WTC11 (cell line): Measurements from ENCODE around the gene AMMECR1. TPM values are rescaled to one million over a fixed set of nuclear protein-coding genes. Genes with fewer than 3 reads are reported as not detected.

Experiments used
- ATAC-seq: fragments of 200-7000 bp; cut with Tn5 transposase; 2 replicates; pipeline ENCODE4 v1.10.0; 2021; ENCODE audit warnings: mild to moderate bottlenecking, moderate library complexity
- CTCF ChIA-PET: fragments of 300-600 bp; sonication (Branson Sonifier 250); formaldehyde crosslinking; loops from one replicate; lab custom pipeline; 2021; ENCODE audit warnings: antibody characterized with exemption; lab: Charles Lee
- POLR2A ChIA-PET: fragments of 350-600 bp; sonication (Branson Sonifier 250); formaldehyde crosslinking; loops from one replicate; lab custom pipeline; 2021; ENCODE audit warnings: antibody characterized with exemption; lab: Charles Lee
- DNase-seq: peaks from one replicate; pipeline ENCODE4 v3.0.0; 2021; ENCODE audit warnings: low spot score
- H3K27ac Mint-ChIP-seq: 2 replicates; pipeline ENCODE4 v1.8.0; 2021; ENCODE audit warnings: mixed read lengths
- H3K27me3 Mint-ChIP-seq: 2 replicates; pipeline ENCODE4 v1.8.0; 2021; ENCODE audit warnings: low read depth, mild to moderate bottlenecking, moderate library complexity, mixed read lengths
- H3K36me3 Mint-ChIP-seq: 2 replicates; pipeline ENCODE4 v1.8.0; 2021; ENCODE audit warnings: mixed read lengths
- H3K4me1 Mint-ChIP-seq: 2 replicates; pipeline ENCODE4 v1.8.0; 2022; ENCODE audit warnings: mixed read lengths
- H3K4me3 Mint-ChIP-seq: 2 replicates; pipeline ENCODE4 v1.8.0; 2021; ENCODE audit warnings: mild to moderate bottlenecking, moderate library complexity, mixed read lengths
- H3K9me3 Mint-ChIP-seq: 2 replicates; pipeline ENCODE4 v1.8.0; 2021; ENCODE audit warnings: mixed read lengths
- CREB1 ChIP-seq: sonication (generic); formaldehyde crosslinking; IDR thresholded peaks from 2 replicates; pipeline ENCODE4 v1.8.0; 2023; ENCODE audit warnings: mild to moderate bottlenecking, missing genetic modification reagents
- ELF4 ChIP-seq: sonication (generic); formaldehyde crosslinking; IDR thresholded peaks from 2 replicates; pipeline ENCODE4 v1.8.1; 2022; ENCODE audit warnings: low read depth, mild to moderate bottlenecking, moderate library complexity, missing genetic modification reagents
- GRHL2 ChIP-seq: fragments of 250-450 bp; sonication (Bioruptor Pico); IDR thresholded peaks from 2 replicates; pipeline ENCODE4 v1.8.0; 2022; ENCODE audit warnings: mild to moderate bottlenecking, moderate library complexity; ENCODE audit not compliant: insufficient replicate concordance, severe bottlenecking
- HMGA2 ChIP-seq: fragments of 250-450 bp; sonication (Bioruptor Pico); IDR thresholded peaks from 2 replicates; pipeline ENCODE4 v1.4.0; 2021; ENCODE audit warnings: mild to moderate bottlenecking, moderate library complexity
- JAZF1 ChIP-seq: fragments of 250-450 bp; sonication (Bioruptor Pico); IDR thresholded peaks from 2 replicates; pipeline ENCODE4 v1.9.0; 2021; ENCODE audit warnings: moderate library complexity, mild to moderate bottlenecking, inconsistent platforms
- MYBL2 ChIP-seq: sonication (generic); formaldehyde crosslinking; IDR thresholded peaks from 2 replicates; pipeline ENCODE4 v1.8.1; 2023; ENCODE audit warnings: mild to moderate bottlenecking, moderate library complexity, missing genetic modification reagents
- NFYB ChIP-seq: sonication (generic); formaldehyde crosslinking; conservative IDR thresholded peaks from 2 replicates; pipeline ENCODE4 v1.8.0; 2022; ENCODE audit warnings: low read depth, missing genetic modification reagents
- NR2C2 ChIP-seq: sonication (generic); formaldehyde crosslinking; IDR thresholded peaks from 2 replicates; pipeline ENCODE4 v1.8.0; 2022; ENCODE audit warnings: mild to moderate bottlenecking, missing genetic modification reagents
- NR3C1 ChIP-seq: sonication (generic); formaldehyde crosslinking; conservative IDR thresholded peaks from 2 replicates; pipeline ENCODE4 v1.8.1; 2023; ENCODE audit warnings: low read depth, mild to moderate bottlenecking, missing genetic modification reagents
- PRRX2 ChIP-seq: fragments of 250-450 bp; sonication (Bioruptor Pico); IDR thresholded peaks from 2 replicates; pipeline ENCODE4 v1.8.0; 2021; ENCODE audit warnings: mild to moderate bottlenecking
- TCF7 ChIP-seq: sonication (generic); formaldehyde crosslinking; IDR thresholded peaks from 2 replicates; pipeline ENCODE4 v1.8.0; 2022; ENCODE audit warnings: mild to moderate bottlenecking, low read depth, missing genetic modification reagents, moderate library complexity
- TP53 ChIP-seq: sonication (generic); formaldehyde crosslinking; IDR thresholded peaks from 2 replicates; pipeline ENCODE4 v1.8.1; 2023; ENCODE audit warnings: mild to moderate bottlenecking, missing genetic modification reagents
- ZNF138 ChIP-seq: sonication (generic); formaldehyde crosslinking; conservative IDR thresholded peaks from 2 replicates; pipeline ENCODE4 v1.8.1; 2022; ENCODE audit warnings: mild to moderate bottlenecking, moderate library complexity, missing genetic modification reagents
- total RNA-seq: library from RNA; stranded (reverse); gene quantifications from 3 replicates; pipeline ENCODE4 v1.2.3, GENCODE V29; 2021
- TF ChIP-seq, protein P1 (sequence below): sonication (generic); formaldehyde crosslinking; IDR thresholded peaks from 2 replicates; pipeline ENCODE4 v1.8.0; 2022; ENCODE audit warnings: mild to moderate bottlenecking, missing genetic modification reagents
- TF ChIP-seq, protein P2 (sequence below): fragments of 250-450 bp; sonication (Bioruptor Pico); IDR thresholded peaks from 2 replicates; pipeline ENCODE4 v1.9.0; 2021; ENCODE audit warnings: mild to moderate bottlenecking
- TF ChIP-seq, protein P3 (sequence below): sonication (generic); formaldehyde crosslinking; IDR thresholded peaks from 2 replicates; pipeline ENCODE4 v1.8.0; 2022; ENCODE audit warnings: mild to moderate bottlenecking, missing genetic modification reagents
- TF ChIP-seq, protein P4 (sequence below): sonication (generic); formaldehyde crosslinking; IDR thresholded peaks from 2 replicates; pipeline ENCODE4 v1.8.1; 2022; ENCODE audit warnings: low read depth, mild to moderate bottlenecking, moderate library complexity, missing genetic modification reagents, borderline replicate concordance
- TF ChIP-seq, protein P5 (sequence below): sonication (generic); formaldehyde crosslinking; conservative IDR thresholded peaks from 2 replicates; pipeline ENCODE4 v1.8.1; 2023; ENCODE audit warnings: mild to moderate bottlenecking, low read depth, missing genetic modification reagents, moderate library complexity
- TF ChIP-seq, protein P6 (sequence below): fragments of 200-600 bp; IDR thresholded peaks from 2 replicates; pipeline ENCODE4 v1.8.0; 2022; ENCODE audit warnings: antibody characterized with exemption
- TF ChIP-seq, protein P7 (sequence below): sonication (generic); formaldehyde crosslinking; IDR thresholded peaks from 2 replicates; pipeline ENCODE4 v1.8.1; 2023; ENCODE audit warnings: mild to moderate bottlenecking, missing genetic modification reagents, moderate library complexity

AMMECR1 gene
- total RNA-seq, 1 experiment from 2014 or later = 18.1 TPM

DNA sequence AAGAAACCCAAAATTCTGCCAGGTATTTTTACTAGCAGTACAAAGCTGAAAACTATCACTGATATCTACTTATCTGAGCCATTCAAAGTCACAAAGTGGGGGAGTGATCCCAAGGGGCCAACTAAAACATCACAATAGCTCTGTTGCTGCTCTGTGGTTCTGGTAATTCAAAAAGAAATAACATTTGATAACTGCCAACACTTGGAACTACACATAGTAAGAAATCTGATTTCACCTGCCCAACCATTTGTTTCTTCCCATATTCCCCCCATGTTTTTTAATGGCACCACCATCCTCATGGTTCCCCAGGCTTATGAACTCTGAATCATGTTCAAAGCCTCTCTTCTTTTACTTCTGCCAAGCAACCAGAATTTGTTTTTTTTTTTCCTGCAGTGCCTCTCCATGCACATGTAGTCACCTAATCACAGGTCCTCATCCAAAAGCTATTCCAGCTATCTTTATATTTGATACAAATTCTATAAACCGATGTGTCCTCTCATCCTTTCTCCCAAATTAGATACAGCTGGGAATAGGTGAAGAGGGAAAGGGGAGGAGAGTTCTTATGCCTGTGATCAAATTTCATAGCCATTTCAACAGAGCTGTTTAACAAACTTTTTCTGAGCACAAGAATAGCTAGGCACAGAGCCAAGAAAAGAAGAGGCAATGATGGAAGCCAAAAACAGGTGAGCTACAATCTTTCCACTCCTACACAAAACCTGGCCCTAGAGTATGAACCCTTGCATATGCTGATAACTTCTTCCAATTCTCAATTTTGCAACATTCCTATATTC is 7.7 kb downstream of the AMMECR1 start:
- POLR2A ChIA-PET = no interaction called here
- Mint-ChIP-seq H3K4me1 (peaks cover 65% of the 10 kb centered on the region), H3K27ac (no peak overlapping the region), H3K36me3 (no peaks in the 10 kb centered on the region), H3K9me3 (no peaks in the 10 kb centered on the region), H3K27me3 (no peaks in the 10 kb centered on the region), H3K4me3 (no peak overlapping the region)
- ATAC-seq (no peak), DNase-seq (no peak)
- TF ChIP-seq, protein P1, sequence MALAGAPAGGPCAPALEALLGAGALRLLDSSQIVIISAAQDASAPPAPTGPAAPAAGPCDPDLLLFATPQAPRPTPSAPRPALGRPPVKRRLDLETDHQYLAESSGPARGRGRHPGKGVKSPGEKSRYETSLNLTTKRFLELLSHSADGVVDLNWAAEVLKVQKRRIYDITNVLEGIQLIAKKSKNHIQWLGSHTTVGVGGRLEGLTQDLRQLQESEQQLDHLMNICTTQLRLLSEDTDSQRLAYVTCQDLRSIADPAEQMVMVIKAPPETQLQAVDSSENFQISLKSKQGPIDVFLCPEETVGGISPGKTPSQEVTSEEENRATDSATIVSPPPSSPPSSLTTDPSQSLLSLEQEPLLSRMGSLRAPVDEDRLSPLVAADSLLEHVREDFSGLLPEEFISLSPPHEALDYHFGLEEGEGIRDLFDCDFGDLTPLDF (CRISPR knock-in tag) = no peak
- TF ChIP-seq, protein P2, sequence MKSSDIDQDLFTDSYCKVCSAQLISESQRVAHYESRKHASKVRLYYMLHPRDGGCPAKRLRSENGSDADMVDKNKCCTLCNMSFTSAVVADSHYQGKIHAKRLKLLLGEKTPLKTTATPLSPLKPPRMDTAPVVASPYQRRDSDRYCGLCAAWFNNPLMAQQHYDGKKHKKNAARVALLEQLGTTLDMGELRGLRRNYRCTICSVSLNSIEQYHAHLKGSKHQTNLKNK (CRISPR knock-in tag) = no peak
- TF ChIP-seq, protein P3, sequence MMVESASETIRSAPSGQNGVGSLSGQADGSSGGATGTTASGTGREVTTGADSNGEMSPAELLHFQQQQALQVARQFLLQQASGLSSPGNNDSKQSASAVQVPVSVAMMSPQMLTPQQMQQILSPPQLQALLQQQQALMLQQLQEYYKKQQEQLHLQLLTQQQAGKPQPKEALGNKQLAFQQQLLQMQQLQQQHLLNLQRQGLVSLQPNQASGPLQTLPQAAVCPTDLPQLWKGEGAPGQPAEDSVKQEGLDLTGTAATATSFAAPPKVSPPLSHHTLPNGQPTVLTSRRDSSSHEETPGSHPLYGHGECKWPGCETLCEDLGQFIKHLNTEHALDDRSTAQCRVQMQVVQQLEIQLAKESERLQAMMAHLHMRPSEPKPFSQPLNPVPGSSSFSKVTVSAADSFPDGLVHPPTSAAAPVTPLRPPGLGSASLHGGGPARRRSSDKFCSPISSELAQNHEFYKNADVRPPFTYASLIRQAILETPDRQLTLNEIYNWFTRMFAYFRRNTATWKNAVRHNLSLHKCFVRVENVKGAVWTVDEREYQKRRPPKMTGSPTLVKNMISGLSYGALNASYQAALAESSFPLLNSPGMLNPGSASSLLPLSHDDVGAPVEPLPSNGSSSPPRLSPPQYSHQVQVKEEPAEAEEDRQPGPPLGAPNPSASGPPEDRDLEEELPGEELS (CRISPR knock-in tag) = no peak
- no peak for TF ChIP-seq MYBL2 (CRISPR knock-in tag)
- TF ChIP-seq, protein P4, sequence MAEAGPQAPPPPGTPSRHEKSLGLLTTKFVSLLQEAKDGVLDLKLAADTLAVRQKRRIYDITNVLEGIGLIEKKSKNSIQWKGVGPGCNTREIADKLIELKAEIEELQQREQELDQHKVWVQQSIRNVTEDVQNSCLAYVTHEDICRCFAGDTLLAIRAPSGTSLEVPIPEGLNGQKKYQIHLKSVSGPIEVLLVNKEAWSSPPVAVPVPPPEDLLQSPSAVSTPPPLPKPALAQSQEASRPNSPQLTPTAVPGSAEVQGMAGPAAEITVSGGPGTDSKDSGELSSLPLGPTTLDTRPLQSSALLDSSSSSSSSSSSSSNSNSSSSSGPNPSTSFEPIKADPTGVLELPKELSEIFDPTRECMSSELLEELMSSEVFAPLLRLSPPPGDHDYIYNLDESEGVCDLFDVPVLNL (CRISPR knock-in tag) = no peak
- no peak for TF ChIP-seq CREB1 (CRISPR knock-in tag)
- TF ChIP-seq TP53 (CRISPR knock-in tag) = no peak
- TF ChIP-seq, protein P5, sequence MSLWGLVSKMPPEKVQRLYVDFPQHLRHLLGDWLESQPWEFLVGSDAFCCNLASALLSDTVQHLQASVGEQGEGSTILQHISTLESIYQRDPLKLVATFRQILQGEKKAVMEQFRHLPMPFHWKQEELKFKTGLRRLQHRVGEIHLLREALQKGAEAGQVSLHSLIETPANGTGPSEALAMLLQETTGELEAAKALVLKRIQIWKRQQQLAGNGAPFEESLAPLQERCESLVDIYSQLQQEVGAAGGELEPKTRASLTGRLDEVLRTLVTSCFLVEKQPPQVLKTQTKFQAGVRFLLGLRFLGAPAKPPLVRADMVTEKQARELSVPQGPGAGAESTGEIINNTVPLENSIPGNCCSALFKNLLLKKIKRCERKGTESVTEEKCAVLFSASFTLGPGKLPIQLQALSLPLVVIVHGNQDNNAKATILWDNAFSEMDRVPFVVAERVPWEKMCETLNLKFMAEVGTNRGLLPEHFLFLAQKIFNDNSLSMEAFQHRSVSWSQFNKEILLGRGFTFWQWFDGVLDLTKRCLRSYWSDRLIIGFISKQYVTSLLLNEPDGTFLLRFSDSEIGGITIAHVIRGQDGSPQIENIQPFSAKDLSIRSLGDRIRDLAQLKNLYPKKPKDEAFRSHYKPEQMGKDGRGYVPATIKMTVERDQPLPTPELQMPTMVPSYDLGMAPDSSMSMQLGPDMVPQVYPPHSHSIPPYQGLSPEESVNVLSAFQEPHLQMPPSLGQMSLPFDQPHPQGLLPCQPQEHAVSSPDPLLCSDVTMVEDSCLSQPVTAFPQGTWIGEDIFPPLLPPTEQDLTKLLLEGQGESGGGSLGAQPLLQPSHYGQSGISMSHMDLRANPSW = no peak
- TF ChIP-seq TCF7 (CRISPR knock-in tag) = no peak
- TF ChIP-seq, protein P6, sequence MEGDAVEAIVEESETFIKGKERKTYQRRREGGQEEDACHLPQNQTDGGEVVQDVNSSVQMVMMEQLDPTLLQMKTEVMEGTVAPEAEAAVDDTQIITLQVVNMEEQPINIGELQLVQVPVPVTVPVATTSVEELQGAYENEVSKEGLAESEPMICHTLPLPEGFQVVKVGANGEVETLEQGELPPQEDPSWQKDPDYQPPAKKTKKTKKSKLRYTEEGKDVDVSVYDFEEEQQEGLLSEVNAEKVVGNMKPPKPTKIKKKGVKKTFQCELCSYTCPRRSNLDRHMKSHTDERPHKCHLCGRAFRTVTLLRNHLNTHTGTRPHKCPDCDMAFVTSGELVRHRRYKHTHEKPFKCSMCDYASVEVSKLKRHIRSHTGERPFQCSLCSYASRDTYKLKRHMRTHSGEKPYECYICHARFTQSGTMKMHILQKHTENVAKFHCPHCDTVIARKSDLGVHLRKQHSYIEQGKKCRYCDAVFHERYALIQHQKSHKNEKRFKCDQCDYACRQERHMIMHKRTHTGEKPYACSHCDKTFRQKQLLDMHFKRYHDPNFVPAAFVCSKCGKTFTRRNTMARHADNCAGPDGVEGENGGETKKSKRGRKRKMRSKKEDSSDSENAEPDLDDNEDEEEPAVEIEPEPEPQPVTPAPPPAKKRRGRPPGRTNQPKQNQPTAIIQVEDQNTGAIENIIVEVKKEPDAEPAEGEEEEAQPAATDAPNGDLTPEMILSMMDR = no peak
- TF ChIP-seq HMGA2 = no peak
- no peak for TF ChIP-seq NR3C1 (CRISPR knock-in tag)
- TF ChIP-seq, protein P7, sequence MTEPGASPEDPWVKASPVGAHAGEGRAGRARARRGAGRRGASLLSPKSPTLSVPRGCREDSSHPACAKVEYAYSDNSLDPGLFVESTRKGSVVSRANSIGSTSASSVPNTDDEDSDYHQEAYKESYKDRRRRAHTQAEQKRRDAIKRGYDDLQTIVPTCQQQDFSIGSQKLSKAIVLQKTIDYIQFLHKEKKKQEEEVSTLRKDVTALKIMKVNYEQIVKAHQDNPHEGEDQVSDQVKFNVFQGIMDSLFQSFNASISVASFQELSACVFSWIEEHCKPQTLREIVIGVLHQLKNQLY (CRISPR knock-in tag) = no peak
- no peak for TF ChIP-seq ELF4 (CRISPR knock-in tag)
- TF ChIP-seq NR2C2 (CRISPR knock-in tag) = no peak
- TF ChIP-seq PRRX2 (CRISPR knock-in tag) = no peak
- TF ChIP-seq GRHL2 (CRISPR knock-in tag) = no peak
- no peak for TF ChIP-seq NFYB (CRISPR knock-in tag)
- no peak for TF ChIP-seq JAZF1 (CRISPR knock-in tag)
- no peak for TF ChIP-seq ZNF138
- CTCF ChIA-PET = interaction anchor here (1.6 kb wide), 1 partner anchor 150 kb away, joined by 4 read pairs; no protein-coding TSS in a partner anchor
